ENCODE measurements around the gene NR4A1.
A peak's percentile ranks its signal among the peaks of the same experiment; 100 is the strongest.

NR4A1 gene

DNA sequence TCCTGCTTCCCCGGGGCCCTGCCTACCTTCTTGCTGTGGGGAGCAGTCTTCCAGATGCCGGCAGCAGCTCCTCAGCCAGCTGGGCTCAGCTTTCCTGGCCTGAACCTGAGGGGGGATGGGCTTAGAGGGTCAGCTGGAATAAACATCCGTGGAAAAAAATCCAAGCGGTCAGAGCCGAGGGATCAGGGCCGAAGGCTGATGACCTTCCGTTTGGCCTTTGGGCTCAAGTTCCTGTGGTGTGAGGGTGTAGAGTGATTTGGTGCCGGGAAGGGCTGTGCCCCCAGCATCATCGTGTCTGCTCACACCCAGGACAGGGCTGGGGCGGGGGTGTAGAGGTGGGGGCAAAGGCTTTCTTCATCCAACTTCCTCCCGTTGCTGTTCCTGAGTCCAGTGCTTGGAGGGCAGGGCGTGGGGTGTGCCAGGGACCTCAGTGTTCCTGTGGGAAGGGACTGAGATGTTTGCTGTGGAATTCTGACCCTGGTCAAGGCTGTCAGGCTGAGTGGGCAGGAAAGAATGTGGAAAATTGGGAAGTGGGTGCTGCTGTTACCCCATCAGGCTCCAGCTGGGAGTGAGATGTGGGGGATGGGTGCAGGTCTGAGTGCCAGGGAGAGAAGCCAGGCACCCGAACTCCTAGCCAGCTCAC is 30.9 kb downstream of the NR4A1 start:
- no peak; the same call in 2 of the 3 replicates for ATAC-seq
- no peak for TF ChIP-seq ZNF565 (CRISPR knock-in tag; conservative IDR thresholded peaks at IDR 0.05; ENCODE audit: low read depth)
- no peak for TF ChIP-seq PPARA (CRISPR knock-in tag; IDR thresholded peaks at IDR 0.05; ENCODE audit: borderline replicate concordance)
- no peak for TF ChIP-seq ISL1 (CRISPR knock-in tag; IDR thresholded peaks at IDR 0.05)
- no peak for TF ChIP-seq ZFP30 (CRISPR knock-in tag; IDR thresholded peaks at IDR 0.05)
- TF ChIP-seq ZNF70 (CRISPR knock-in tag; IDR thresholded peaks at IDR 0.05), result no peak
- no peak for TF ChIP-seq CSRNP3 (CRISPR knock-in tag; IDR thresholded peaks at IDR 0.05)
- no peak for TF ChIP-seq ESRRG (CRISPR knock-in tag; IDR thresholded peaks at IDR 0.05)
- TF ChIP-seq GLIS3 (CRISPR knock-in tag; IDR thresholded peaks at IDR 0.05), result no peak
- TF ChIP-seq ZC3H10 (CRISPR knock-in tag; IDR thresholded peaks at IDR 0.05), result no peak
- TF ChIP-seq, protein P1, sequence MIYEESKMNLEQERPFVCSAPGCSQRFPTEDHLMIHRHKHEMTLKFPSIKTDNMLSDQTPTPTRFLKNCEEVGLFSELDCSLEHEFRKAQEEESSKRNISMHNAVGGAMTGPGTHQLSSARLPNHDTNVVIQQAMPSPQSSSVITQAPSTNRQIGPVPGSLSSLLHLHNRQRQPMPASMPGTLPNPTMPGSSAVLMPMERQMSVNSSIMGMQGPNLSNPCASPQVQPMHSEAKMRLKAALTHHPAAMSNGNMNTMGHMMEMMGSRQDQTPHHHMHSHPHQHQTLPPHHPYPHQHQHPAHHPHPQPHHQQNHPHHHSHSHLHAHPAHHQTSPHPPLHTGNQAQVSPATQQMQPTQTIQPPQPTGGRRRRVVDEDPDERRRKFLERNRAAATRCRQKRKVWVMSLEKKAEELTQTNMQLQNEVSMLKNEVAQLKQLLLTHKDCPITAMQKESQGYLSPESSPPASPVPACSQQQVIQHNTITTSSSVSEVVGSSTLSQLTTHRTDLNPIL (CRISPR knock-in tag; IDR thresholded peaks at IDR 0.05; ENCODE audit: low read depth), result no peak
- no peak for TF ChIP-seq ARNTL (CRISPR knock-in tag; IDR thresholded peaks at IDR 0.05; ENCODE audit: borderline replicate concordance, low read depth)
- TF ChIP-seq TCF4 (CRISPR knock-in tag; IDR thresholded peaks at IDR 0.05; ENCODE audit: borderline replicate concordance), result no peak
- no peak for TF ChIP-seq PATZ1 (CRISPR knock-in tag; IDR thresholded peaks at IDR 0.05; ENCODE audit: borderline replicate concordance)

GRCh38 chr12:52082669-52082987 is 31.4 kb downstream of the NR4A1 start:
- ATAC-seq, result peak; percentile 4; the same call in 2 of the 3 replicates
- no peak for TF ChIP-seq BACH2 (CRISPR knock-in tag; IDR thresholded peaks at IDR 0.05; ENCODE audit: borderline replicate concordance)

GRCh38 chr12:52082988-52083637 is 31.9 kb downstream of the NR4A1 start:
- peak; percentile 78 for ATAC-seq
- TF ChIP-seq, protein P1 (CRISPR knock-in tag; IDR thresholded peaks at IDR 0.05; ENCODE audit: low read depth), result no peak
- no peak for TF ChIP-seq RARB (CRISPR knock-in tag; IDR thresholded peaks at IDR 0.05)
- TF ChIP-seq ESRRG (CRISPR knock-in tag; IDR thresholded peaks at IDR 0.05), result no peak
- no peak for TF ChIP-seq OSR1 (CRISPR knock-in tag; IDR thresholded peaks at IDR 0.05)
- no peak for TF ChIP-seq SNAI2 (CRISPR knock-in tag; IDR thresholded peaks at IDR 0.05)
- TF ChIP-seq ZNF565 (CRISPR knock-in tag; conservative IDR thresholded peaks at IDR 0.05; ENCODE audit: low read depth), result no peak
- TF ChIP-seq PATZ1 (CRISPR knock-in tag; IDR thresholded peaks at IDR 0.05; ENCODE audit: borderline replicate concordance), result no peak; the same call in 1 of the 2 replicates

DNA sequence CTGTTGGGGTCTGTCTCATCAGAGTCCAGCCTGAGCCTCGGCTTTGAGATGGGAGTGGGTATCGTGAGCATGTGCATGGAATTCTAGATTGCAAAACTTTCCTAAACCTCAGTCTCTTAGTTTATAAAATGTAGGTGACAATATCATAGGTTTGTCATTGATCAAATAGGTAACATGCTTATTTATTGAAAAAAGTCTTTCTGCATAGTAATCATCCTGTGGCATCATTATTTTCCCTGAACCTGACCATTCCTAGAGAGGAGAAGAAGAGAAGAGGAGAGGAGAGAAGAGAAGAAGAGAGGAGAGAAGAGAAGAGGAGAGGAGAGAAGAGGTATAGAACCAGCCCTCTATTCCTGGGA is 32.4 kb downstream of the NR4A1 start:
- TF ChIP-seq POU6F1 (CRISPR knock-in tag; IDR thresholded peaks at IDR 0.05; ENCODE audit: borderline replicate concordance, low read depth) (no peak), ZNF565 (CRISPR knock-in tag; conservative IDR thresholded peaks at IDR 0.05; ENCODE audit: low read depth) (no peak), ZNF70 (CRISPR knock-in tag; IDR thresholded peaks at IDR 0.05) (no peak), PPARA (CRISPR knock-in tag; IDR thresholded peaks at IDR 0.05; ENCODE audit: borderline replicate concordance) (no peak), ZFP30 (CRISPR knock-in tag; IDR thresholded peaks at IDR 0.05) (no peak), TOX (CRISPR knock-in tag; IDR thresholded peaks at IDR 0.05; ENCODE audit: borderline replicate concordance) (no peak)
- ATAC-seq, result no peak
